Stimulated activated CD8-positive, alpha-beta memory T cell treated with anti-CD3 and anti-CD28 coated beads, Interleukin-15, amount 100 ng/mL, for 1 hour (primary cell): Measurements from ENCODE around the gene ZCCHC2.

Source experiments
- DNase-seq: peaks from one replicate; pipeline ENCODE4 v3.0.0-alpha.2; 2020; ENCODE audit warnings: low read depth

The ZCCHC2 gene

DNA sequence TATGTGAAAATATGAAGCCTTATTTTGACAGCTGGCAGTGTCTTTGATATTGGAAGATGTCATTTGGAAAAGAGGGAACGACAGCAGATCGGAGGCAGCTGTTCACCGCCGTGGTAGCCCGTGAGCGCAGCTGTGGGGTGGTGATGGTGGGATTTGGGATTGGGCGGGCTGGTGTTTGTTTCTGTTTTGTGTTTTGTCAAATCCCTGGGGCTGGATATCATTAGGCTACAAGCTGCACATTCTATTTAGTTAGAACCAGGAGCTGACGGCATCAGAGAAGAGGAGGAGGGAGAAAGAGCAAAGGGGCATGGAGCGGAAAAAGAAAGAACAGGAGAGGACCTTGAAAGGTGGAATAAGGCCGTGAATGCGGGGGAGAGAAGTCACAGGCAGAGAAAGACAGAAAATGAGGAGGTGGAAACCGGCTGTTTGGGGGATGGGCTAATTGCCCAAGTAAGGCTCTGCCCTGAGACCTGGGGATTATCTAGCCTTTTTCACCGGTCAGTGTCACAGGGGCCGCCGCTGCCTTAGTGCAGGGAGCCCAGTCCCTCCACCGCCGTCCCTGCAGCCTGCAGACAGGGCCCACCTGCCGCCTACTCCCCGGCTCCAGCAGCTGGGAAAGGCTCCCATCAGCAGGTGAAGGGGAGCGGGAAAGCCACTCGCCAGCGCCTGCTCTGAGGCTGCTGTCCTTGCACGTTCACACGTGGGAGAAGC, 88.0 kb downstream of the ZCCHC2 start:
- no peak for DNase-seq

DNA sequence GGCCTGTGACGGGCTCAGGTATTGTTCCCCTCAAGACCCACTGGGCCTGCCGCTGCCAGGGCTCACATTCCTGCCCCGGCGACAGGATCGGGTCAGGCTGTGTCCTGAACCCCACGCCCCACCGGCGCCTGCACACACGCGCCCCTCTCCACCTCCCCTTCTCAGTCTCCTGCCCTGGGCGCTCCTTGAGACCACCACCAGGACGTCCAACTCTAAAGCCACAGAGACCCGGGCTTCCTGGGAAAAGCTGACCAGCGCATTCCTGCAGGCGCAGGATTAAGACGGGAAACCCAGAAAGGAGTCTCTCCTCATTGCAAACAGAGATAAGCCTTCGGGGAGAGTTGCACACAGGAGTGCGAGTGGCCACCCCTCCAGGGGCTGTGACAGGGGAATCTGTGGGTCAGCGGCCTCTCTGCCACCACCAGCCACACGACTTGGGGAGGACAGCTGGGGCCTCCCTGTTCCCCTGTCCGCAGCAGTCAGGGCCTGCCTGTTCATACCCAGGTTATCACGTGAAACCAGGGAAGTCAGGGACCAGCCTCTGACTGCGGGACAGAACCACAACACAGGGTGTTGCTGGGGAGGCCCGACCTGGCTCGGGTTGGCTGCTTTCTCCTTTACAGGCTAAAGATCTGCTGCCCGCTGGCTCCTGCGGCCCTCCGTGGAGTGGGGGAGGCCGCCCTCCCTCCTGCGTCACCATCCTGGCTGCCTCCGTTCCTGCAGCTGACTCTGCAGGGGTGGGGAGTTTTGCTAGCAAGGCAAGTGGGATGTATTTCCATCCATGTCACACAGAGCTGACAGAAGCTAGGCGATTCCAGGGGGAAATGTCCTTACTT, 88.8 kb downstream of the ZCCHC2 start:
- DNase-seq, result no peak

DNA sequence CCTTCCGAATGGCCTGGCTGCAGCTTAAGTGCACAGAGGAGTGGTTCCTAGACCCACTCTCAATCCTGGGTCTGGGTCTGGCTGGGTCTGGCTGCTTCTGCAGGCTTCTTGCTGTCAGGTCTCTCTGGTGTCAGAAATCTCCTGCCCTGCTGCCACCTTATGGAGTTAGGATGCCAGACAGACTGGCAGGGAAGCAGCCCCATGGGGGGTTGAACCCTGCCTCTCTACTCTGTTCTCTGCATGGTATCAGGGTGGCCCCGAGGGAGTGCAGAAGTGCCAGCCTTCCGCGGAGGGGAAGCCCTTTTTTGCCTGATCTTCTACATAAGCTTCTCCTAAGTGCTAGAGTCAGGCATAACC, 89.4 kb downstream of the ZCCHC2 start:
- no peak for DNase-seq

DNA sequence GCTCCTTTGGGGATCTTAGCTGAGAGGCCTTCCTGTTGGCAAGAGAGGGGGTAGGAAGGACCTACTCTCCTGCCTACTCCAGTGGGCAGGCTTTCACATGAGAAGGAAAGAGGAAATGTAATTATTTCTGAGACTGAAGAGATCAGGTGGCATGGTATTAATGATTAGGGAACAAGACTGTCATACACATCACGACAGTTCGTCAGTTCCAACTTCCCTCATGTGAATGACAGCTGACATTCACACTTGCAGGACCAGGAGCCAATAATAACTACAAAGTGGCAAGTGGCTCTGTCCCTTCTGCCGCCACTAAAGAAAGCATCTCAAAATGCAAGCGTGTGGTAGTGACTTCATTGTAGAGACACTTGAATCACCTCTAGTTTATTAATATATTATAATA, 90.0 kb downstream of the ZCCHC2 start:
- DNase-seq, result no peak

DNA sequence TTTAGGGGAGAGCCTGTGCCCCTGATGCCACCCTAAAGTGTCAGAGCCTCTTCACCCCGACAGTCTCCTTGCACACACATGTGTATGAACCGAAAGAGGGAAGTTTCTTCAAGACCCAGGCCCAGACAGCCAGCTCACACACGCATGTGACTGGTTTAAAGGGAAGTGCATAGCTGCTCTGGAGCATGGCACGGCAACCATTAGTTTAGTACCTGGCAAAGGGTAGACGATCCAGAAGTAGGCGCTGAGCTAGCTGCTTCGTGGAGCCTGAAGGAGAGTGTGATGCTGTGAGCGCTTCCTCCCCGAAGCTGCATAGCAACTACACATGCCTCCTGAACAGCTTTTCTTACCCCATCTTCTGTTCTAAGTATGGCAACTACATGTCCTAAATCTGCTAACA, 91.7 kb downstream of the ZCCHC2 start:
- DNase-seq, result no peak

DNA sequence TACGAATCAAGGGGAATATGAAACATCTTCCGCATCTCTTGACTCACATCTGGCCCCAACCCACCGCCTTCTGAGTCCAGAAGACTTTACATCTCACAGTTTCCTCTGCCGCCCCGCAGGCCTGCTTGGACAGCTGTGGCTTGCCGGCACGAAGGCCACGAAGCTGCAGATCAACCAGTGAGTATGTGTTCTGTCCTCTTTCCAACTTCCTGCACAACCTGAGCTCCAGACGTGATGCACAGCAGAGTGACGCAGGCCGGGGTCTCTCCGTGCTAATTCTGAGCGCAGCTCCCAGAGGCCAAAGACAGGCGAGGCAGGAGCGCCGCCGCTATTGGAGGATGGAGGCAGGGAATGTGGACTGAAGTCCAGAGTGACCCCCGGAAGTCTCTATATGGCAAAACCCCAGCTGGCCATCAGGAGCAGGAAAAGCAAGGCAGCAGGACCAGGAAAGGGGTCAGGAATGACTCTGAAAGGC, 93.5 kb downstream of the ZCCHC2 start:
- no peak for DNase-seq

DNA sequence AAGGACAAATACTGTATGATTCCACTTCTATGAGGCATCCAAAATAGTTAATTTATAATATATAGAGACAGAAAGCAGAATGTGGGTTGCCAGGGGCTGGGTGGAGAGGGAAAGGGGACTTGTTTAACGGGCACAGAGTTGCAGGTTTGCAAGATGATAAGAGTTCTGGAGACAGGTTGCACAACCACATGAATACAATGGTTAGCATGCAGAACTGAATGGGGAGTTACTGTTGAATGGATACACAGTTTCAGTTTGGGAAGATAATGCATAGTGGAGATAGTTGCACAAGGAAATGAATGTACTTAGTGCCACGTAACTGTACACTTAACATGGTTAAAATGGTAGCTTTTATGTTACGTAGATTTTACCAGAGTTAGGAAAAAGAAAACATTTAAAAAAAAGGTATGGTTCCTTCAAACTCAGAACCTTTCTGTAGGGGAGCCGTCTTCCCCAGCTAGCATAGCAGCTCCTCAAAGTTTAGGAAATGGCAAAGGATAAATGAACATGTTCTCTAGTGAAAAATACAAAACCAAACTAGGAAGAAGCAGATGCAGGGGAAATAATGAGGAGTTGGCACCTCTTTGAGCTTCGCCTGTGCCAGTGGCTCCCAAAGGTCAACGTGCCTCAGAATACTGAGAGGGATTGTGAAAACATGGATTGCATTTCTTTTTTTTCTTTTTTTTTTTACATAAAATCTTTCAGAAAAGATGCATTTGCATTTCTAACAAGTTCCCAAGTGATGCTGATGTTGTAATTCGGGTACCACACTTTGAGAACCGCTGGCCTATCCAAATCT, 95.2 kb downstream of the ZCCHC2 start:
- DNase-seq, result no peak

DNA sequence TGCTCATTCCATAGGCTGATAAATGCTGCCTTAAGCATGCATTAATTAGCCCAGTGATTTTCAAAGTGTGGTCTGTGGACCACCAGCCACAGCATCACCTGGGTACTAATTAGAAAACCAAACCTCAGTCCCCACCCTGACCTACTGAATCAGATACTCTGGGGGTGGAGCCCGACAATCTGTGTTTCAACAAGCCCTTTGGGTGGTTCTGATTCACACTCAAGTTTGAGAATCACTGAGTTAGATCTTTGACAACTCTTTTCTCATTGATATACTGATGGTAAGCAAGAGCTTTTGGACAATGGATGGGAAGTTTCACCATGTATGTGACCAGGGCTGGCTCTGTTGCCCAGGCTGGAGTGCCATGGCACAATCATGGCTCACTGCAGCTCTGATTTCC, 95.9 kb downstream of the ZCCHC2 start:
- DNase-seq, result no peak

DNA sequence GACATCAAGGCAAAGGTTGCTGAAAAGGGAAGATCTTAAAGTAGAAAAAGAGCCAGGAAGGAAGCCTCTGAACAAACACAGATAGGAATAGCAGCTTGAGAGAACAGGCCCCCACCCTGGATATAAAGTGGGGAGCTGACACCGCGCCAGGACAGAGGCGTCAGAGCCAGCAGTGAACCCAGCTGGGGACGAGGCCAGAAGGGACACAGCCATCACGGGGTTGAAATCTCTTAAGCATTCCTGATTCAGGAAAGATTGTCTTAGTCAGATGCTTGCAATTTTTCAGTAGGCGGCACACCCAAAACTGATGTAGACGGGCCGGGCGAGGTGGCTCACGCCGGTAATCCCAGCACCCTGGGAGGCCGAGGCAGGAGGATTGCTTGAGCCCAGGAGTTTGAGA, 98.7 kb downstream of the ZCCHC2 start:
- DNase-seq, result no peak

DNA sequence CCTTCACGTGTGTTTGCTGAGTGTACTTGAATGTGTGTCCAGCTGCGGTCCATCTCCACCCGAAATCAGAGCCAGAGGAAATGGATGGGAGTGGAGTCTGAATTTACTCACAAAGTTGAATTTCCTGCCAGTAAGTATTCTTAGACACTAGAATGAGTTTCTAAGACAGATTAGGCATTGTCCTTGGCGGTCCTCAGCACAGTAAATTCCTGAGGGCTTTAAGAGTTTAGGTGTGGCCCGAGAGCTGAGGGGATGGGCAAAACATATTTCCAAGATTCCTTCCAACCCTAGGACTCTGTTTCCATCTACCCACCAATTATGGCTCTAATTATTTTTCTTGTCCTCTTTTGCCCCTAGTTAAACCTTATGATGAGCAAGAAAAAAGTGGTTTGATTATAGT, 102.2 kb downstream of the ZCCHC2 start:
- DNase-seq, result no peak
